Measurements from ENCODE around the gene MRGPRX1. TPM values are rescaled to one million over a fixed set of nuclear protein-coding genes. Genes with fewer than 3 reads are reported as not detected.

The MRGPRX1 gene
- total and polyA plus RNA-seq, 2 donors (not counting 3 experiments of a cell fraction or from before 2014, with no cell fraction given) = not detected

GRCh38 chr11:18969720-18970119 lies 30.5 kb upstream of the MRGPRX1 start:
- H3K27me3 ChIP-seq (ENCODE audit: control insufficient read depth in 2 of 2, insufficient read depth in 2 of 2, low read length in 2 of 2) = peaks cover 3 to 4% of the 10 kb centered on the region in 2 experiments
- no peak overlapping the region for H3K4me2 ChIP-seq (ENCODE audit: insufficient read depth, low read length)
- ChIA-PET POLR2A (no interaction called here), CTCF (interaction anchor here (1.0 kb wide), 1 partner anchor 10 kb away, joined by 3 read pairs; no protein-coding TSS in a partner anchor)
- H4K20me1 ChIP-seq (replicated peaks; ENCODE audit: control insufficient read depth, extremely low read depth, insufficient read depth, low read length) = no peaks in the 10 kb centered on the region
- no peak overlapping the region for H3K9ac ChIP-seq (replicated peaks; ENCODE audit: extremely low read depth, insufficient read depth, low read length)
- no peak overlapping the region for H3K4me3 ChIP-seq (replicated peaks in 1 of 3; ENCODE audit: insufficient read depth in 1 of 3, low read depth in 1 of 3, low read length in 3 of 3)
- TF ChIP-seq MYC (IDR thresholded peaks at IDR 0.05; ENCODE audit: low read depth, low read length) = no peak
- no peak for TF ChIP-seq FOS (IDR thresholded peaks at IDR 0.05; ENCODE audit: borderline replicate concordance, insufficient read depth, low read length)
- TF ChIP-seq, protein P1, sequence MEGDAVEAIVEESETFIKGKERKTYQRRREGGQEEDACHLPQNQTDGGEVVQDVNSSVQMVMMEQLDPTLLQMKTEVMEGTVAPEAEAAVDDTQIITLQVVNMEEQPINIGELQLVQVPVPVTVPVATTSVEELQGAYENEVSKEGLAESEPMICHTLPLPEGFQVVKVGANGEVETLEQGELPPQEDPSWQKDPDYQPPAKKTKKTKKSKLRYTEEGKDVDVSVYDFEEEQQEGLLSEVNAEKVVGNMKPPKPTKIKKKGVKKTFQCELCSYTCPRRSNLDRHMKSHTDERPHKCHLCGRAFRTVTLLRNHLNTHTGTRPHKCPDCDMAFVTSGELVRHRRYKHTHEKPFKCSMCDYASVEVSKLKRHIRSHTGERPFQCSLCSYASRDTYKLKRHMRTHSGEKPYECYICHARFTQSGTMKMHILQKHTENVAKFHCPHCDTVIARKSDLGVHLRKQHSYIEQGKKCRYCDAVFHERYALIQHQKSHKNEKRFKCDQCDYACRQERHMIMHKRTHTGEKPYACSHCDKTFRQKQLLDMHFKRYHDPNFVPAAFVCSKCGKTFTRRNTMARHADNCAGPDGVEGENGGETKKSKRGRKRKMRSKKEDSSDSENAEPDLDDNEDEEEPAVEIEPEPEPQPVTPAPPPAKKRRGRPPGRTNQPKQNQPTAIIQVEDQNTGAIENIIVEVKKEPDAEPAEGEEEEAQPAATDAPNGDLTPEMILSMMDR (IDR thresholded peaks at IDR 0.05; ENCODE audit: extremely low read depth in 1 of 2, insufficient read depth in 1 of 2, low read depth in 1 of 2, low read length in 2 of 2) = no peak
- FAIRE-seq = no peak
- no peaks in the 10 kb centered on the region for H3K9me3 ChIP-seq (replicated peaks; ENCODE audit: control insufficient read depth, insufficient read depth, low read length)
- no peak for DNase-seq (ENCODE audit: low read depth, low spot score)
- H3K36me3 ChIP-seq (ENCODE audit: control insufficient read depth in 2 of 2, extremely low read depth in 1 of 2, insufficient read depth in 2 of 2, low read length in 2 of 2) = no peaks in the 10 kb centered on the region
- H3K9me1 ChIP-seq (replicated peaks; ENCODE audit: control insufficient read depth, extremely low read depth, insufficient read depth, low read length) = no peaks in the 10 kb centered on the region
- dilution Hi-C loops (cut with MboI; ENCODE audit: extremely low pct_ligation_motif_present, low sequenced_read_pairs) (no loop called here), intact Hi-C loops (cut with micrococcal nuclease) (no loop called here)
- BruUV-seq (replicated peaks) = no TSS peak
- no peak overlapping the region for H2AFZ ChIP-seq (ENCODE audit: low read depth, low read length)
- H3K79me2 ChIP-seq (ENCODE audit: control insufficient read depth, insufficient read depth, low read length) = no peaks in the 10 kb centered on the region
- H3K27ac ChIP-seq (ENCODE audit: insufficient read depth, low read depth, low read length) = no peak overlapping the region
- H3K4me1 ChIP-seq (ENCODE audit: control insufficient read depth, extremely low read depth, insufficient read depth, low read length) = no peaks in the 10 kb centered on the region

DNA sequence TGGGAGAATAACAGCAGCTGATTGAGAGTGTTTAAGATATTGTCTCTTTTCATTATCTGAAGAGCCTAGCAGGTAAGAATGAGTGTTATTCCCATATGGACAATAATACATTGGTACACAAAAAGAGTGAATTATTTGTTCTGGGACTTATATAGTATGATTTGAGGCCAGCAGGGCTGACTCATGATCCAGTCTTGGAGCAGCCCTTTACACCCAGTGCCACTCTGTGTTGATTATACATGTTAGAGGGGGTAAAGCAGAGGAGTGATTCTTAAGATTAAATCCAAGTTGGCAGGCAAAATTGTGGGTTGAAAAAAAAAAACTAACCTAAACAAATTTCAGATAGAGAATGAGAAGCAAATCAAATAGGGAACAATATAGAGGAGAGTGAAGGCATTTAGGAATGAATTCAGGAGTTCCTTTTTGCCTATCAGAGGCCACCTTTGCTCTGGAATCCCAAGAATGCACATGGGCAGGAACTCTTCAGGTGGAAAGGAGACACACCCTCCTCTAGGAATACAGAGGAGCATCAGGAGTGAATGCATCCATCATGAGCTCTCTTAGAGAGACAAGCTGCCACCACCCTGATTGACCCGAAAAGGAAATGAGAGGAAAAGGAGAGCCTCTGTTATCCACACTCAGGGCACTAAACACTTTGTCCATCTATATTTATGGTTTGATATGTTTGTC lies 19.2 kb upstream of the MRGPRX1 start:
- FAIRE-seq (no peak), DNase-seq (ENCODE audit: low read depth, low spot score) (no peak)
- Histone ChIP-seq H3K9ac (replicated peaks; ENCODE audit: extremely low read depth, insufficient read depth, low read length) (no peak overlapping the region), H2AFZ (ENCODE audit: low read depth, low read length) (no peak overlapping the region), H3K4me3 (replicated peaks in 1 of 3; ENCODE audit: insufficient read depth in 1 of 3, low read depth in 1 of 3, low read length in 3 of 3) (no peak overlapping the region), H3K9me1 (replicated peaks; ENCODE audit: control insufficient read depth, extremely low read depth, insufficient read depth, low read length) (no peaks in the 10 kb centered on the region), H3K4me2 (ENCODE audit: insufficient read depth, low read length) (no peak overlapping the region), H3K36me3 (ENCODE audit: control insufficient read depth in 2 of 2, extremely low read depth in 1 of 2, insufficient read depth in 2 of 2, low read length in 2 of 2) (no peaks in the 10 kb centered on the region), H3K79me2 (ENCODE audit: control insufficient read depth, insufficient read depth, low read length) (no peaks in the 10 kb centered on the region), H3K27me3 (ENCODE audit: control insufficient read depth in 2 of 2, insufficient read depth in 2 of 2, low read length in 2 of 2) (peaks cover 0 to 3% of the 10 kb centered on the region in 2 experiments), H4K20me1 (replicated peaks; ENCODE audit: control insufficient read depth, extremely low read depth, insufficient read depth, low read length) (no peaks in the 10 kb centered on the region), H3K9me3 (replicated peaks; ENCODE audit: control insufficient read depth, insufficient read depth, low read length) (no peaks in the 10 kb centered on the region), H3K4me1 (ENCODE audit: control insufficient read depth, extremely low read depth, insufficient read depth, low read length) (no peaks in the 10 kb centered on the region), H3K27ac (ENCODE audit: insufficient read depth, low read depth, low read length) (no peak overlapping the region)
- dilution Hi-C loops (cut with MboI; ENCODE audit: extremely low pct_ligation_motif_present, low sequenced_read_pairs) (no loop called here), intact Hi-C loops (cut with micrococcal nuclease) (no loop called here)
- no TSS peak for BruUV-seq (replicated peaks)
- ChIA-PET CTCF (no interaction called here), POLR2A (no interaction called here)
- TF ChIP-seq MAX (IDR thresholded peaks at IDR 0.05; ENCODE audit: insufficient read depth, insufficient read length) = no peak
- no peak for TF ChIP-seq EZH2 (IDR thresholded peaks at IDR 0.05; ENCODE audit: borderline replicate concordance, low read depth, low read length, severe bottlenecking)
- TF ChIP-seq JUN (IDR thresholded peaks at IDR 0.05; ENCODE audit: borderline replicate concordance, insufficient read depth, insufficient read length, low read depth) = no peak
- no peak for TF ChIP-seq MYC (IDR thresholded peaks at IDR 0.05; ENCODE audit: low read depth, low read length)
- TF ChIP-seq GATA2 (IDR thresholded peaks at IDR 0.05; ENCODE audit: insufficient read depth, insufficient read length, low read depth, low read length) = no peak
- TF ChIP-seq POLR2AphosphoS5 (IDR thresholded peaks at IDR 0.05; ENCODE audit: insufficient read depth, low read depth, low read length) = no peak
- TF ChIP-seq, protein P1 (IDR thresholded peaks at IDR 0.05; ENCODE audit: extremely low read depth in 1 of 2, insufficient read depth in 1 of 2, low read depth in 1 of 2, low read length in 2 of 2) = no peak
- TF ChIP-seq FOS (IDR thresholded peaks at IDR 0.05; ENCODE audit: borderline replicate concordance, insufficient read depth, low read length) = no peak
- TF ChIP-seq POLR2A (IDR thresholded peaks at IDR 0.05; ENCODE audit: low read depth, low read length) = no peak

All from endothelial cell of umbilical vein (primary cell).